HEK293 (cell line): ENCODE data around the gene PTP4A2.

Source experiments
- CTCF ChIP-seq: fragments of 450-650 bp; formaldehyde crosslinking; IDR thresholded peaks from 2 replicates; pipeline ENCODE4 v1.5.1; 2016; ENCODE audit warnings: missing biosample characterization, missing genetic modification characterization
- KLF17 ChIP-seq: fragments of 450-650 bp; formaldehyde crosslinking; IDR thresholded peaks from 2 replicates; pipeline ENCODE4 v1.5.1; 2016; ENCODE audit warnings: missing biosample characterization, missing genetic modification characterization
- PRDM1 ChIP-seq: fragments of 450-650 bp; formaldehyde crosslinking; IDR thresholded peaks from 2 replicates; pipeline ENCODE4; 2016; ENCODE audit warnings: missing biosample characterization, missing genetic modification characterization
- ZNF544 ChIP-seq: fragments of 450-650 bp; formaldehyde crosslinking; IDR thresholded peaks from 2 replicates; pipeline ENCODE4 v1.5.0; 2017; ENCODE audit warnings: missing biosample characterization, missing genetic modification characterization
- ZNF785 ChIP-seq: fragments of 450-650 bp; formaldehyde crosslinking; IDR thresholded peaks from 2 replicates; pipeline ENCODE4 v1.5.1; 2016; ENCODE audit warnings: missing biosample characterization, missing genetic modification characterization
- ZSCAN30 ChIP-seq: fragments of 450-650 bp; IDR thresholded peaks from 2 replicates; pipeline ENCODE4 v1.5.1; 2018; ENCODE audit warnings: missing biosample characterization, mild to moderate bottlenecking, missing genetic modification characterization, moderate library complexity

- TF ChIP-seq CTCF (tag by site-specific recombination) (no peak), ZNF785 (tag by site-specific recombination) (no peak), ZNF544 (tag by site-specific recombination) (no peak), PRDM1 (no peak), ZSCAN30 (tag by site-specific recombination) (no peak), KLF17 (no peak)
Observed at GRCh38 chr1:31872658-31873636, 65.2 kb downstream of the PTP4A2 start.
